ENCODE measurements around the gene PELI2.

PELI2 gene

DNA sequence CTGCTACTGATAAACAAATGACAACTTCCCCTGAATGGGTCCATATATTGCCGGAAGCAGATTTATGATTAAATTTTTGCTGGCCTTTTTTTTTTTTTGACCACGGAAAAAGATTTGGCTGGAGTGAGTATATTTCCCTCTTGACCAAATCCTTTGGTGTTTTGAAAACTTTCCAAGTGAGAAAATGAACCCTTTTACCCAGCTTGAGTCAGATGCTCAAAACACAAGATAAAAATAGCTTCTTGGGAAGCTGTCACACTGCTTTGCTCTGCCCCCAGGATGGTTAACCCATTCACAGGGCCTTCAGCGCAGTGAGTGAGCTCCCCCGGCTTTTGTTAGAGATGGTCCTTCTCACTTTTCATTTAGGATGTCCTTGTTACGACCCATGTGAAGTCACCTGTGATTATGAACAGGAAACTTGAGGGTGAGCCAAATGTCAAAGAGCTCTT lies 224.3 kb downstream of the PELI2 start:
- DNase-seq (ENCODE audit: low read depth in 2 of 2): no peak

DNA sequence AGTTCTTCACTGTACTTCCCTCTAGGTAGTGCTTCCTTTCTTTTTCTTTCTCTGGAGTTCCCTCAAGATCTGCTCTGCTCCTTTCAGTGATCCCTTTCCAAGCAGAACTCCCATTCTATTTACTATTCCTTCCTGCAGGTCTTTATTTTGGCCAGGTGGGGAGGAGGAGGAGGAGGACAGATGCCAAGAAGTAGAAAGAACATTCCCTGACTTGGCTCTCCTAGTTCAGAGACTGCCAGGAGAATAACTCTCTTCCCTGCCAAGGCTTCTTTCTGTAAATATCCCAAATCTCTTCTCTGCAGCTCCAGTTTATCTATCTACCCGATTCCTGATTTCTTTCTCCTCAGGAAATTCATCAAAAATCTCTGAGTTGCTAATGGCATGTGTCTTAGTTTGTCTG lies 231.7 kb downstream of the PELI2 start:
- DNase-seq (ENCODE audit: low read depth in 2 of 2): no peak

All from stimulated activated CD8-positive, alpha-beta memory T cell treated with anti-CD3 and anti-CD28 coated beads, Interleukin-2, amount 100 ng/mL, for 1 hour (primary cell).